Posterior vena cava (tissue), 2 donors: Measurements from ENCODE around the gene PSME1. TPM values are rescaled to one million over a fixed set of nuclear protein-coding genes. Genes with fewer than 3 reads are reported as not detected.

Experiments
- DNase-seq: peaks from one replicate; pipeline ENCODE4 v3.0.0-alpha.2; 2020; ENCODE audit warnings: low spot score
- intact Hi-C, 2 donors: fragments of 100-400 bp; cut with DNase I; formaldehyde crosslinking; loops; one replicate each; pipeline versions ENCODE4 v1.14.1 to v1.14.2; 2022 to 2023
- total RNA-seq, 2 donors: library from RNA; stranded (reverse); fragmentation: NEBNext Ultra II Directional; extraction: Animal tissue kit (Norgen Biotek cat#: 25700); gene quantifications; one replicate each; pipeline ENCODE4 v1.2.1, GENCODE V29; 2021
- donor health status: DM: yes; HTN: yes; CAD: no.
- donor health status: DM: yes; HTN: yes; CAD: no.

PSME1 gene
- total RNA-seq, 2 donors from 2014 or later, result 114 to 119 TPM

GRCh38 chr14:24141097-24141880 is 5.3 kb downstream of the PSME1 start, which contains the start of gene EMC9:
TSS of gene EMC9 (minus strand) at chr14:24141591. CDS start at chr14:24141304, 287 bp downstream.
- DNase-seq, result peak; percentile 100
- intact Hi-C loops, result no loop called here

GRCh38 chr14:24143511-24143910 is 7.5 kb downstream of the PSME1 start:
- intact Hi-C loops, result loop anchor here in 1 of 2 donors (1.0 kb wide), 1 partner anchor 41 kb away; no protein-coding TSS in a partner anchor
- no peak for DNase-seq

GRCh38 chr14:24144451-24144850 is 8.5 kb downstream of the PSME1 start:
- DNase-seq, result no peak
- intact Hi-C loops, result no loop called here

- no peak for DNase-seq
- intact Hi-C loops, result no loop called here
Measured at GRCh38 chr14:24145219-24145618, 9.2 kb downstream of the PSME1 start.

- intact Hi-C loops, result no loop called here
- no peak for DNase-seq
Measured at GRCh38 chr14:24145690-24146452, 9.9 kb downstream of the PSME1 start.

GRCh38 chr14:24146453-24146977 is 10.5 kb downstream of the PSME1 start, which contains the start of gene PSME2:
TSS of gene PSME2 (minus strand) at chr14:24146610. CDS start at chr14:24146581, 29 bp downstream.
- intact Hi-C loops, result no loop called here
- DNase-seq, result peak; percentile 97

- intact Hi-C loops, result no loop called here
- peak; percentile 99 for DNase-seq
Measured at GRCh38 chr14:24146978-24147760, 11.2 kb downstream of the PSME1 start, which contains the start of gene RNF31. TSS of gene RNF31 (plus strand) at chr14:24147498. CDS start at chr14:24147699, 201 bp downstream.

- intact Hi-C loops, result no loop called here
- DNase-seq, result peak; percentile 87
Measured at GRCh38 chr14:24147761-24148428, 11.9 kb downstream of the PSME1 start.

- DNase-seq, result no peak
- intact Hi-C loops, result no loop called here
Measured at GRCh38 chr14:24149302-24149969, 13.4 kb downstream of the PSME1 start.

GRCh38 chr14:24150061-24150460 is 14.1 kb downstream of the PSME1 start:
- intact Hi-C loops, result no loop called here
- no peak for DNase-seq

GRCh38 chr14:24150567-24150966 is 14.6 kb downstream of the PSME1 start:
- DNase-seq, result no peak
- intact Hi-C loops, result no loop called here

- DNase-seq, result no peak
- intact Hi-C loops, result no loop called here
Measured at GRCh38 chr14:24150993-24151392, 15.0 kb downstream of the PSME1 start.

- intact Hi-C loops, result no loop called here
Measured at GRCh38 chr14:24151404-24152080, 15.5 kb downstream of the PSME1 start.

GRCh38 chr14:24155100-24155499 is 19.1 kb downstream of the PSME1 start:
- DNase-seq, result no peak
- intact Hi-C loops, result no loop called here

More at GRCh38 chr14:24151404-24152080, 15.5 kb downstream of the PSME1 start:
- no peak for DNase-seq

GRCh38 chr14:24156840-24157239 is 20.8 kb downstream of the PSME1 start:
- intact Hi-C loops, result no loop called here
- DNase-seq, result no peak

- no peak for DNase-seq
- intact Hi-C loops, result no loop called here
Measured at GRCh38 chr14:24157331-24157730, 21.3 kb downstream of the PSME1 start.

GRCh38 chr14:24159777-24160498 is 23.9 kb downstream of the PSME1 start:
- intact Hi-C loops, result no loop called here
- DNase-seq, result no peak
